T-cell (primary cell): ENCODE results near the gene RASSF4. TPM values are rescaled to one million over a fixed set of nuclear protein-coding genes. Genes with fewer than 3 reads are reported as not detected.

Source experiments
- ATAC-seq, 4 experiments: fragments of 200-7000 bp in 3 of 4; fragments of 150-1000 bp in 1 of 4; cut with Tn5 transposase; replicated peaks in 1 of 4; 1 replicate in 3 of 4; 2 replicates in 1 of 4; pipeline ENCODE4 v1.10.0; 2021; ENCODE audit warnings: moderate library complexity in 3 of 4, mild to moderate bottlenecking in 2 of 4, moderate number of reproducible peaks in 1 of 4
- CTCF ChIA-PET, 2 donors: fragments of 300-600 bp; sonication (Branson Sonifier 250); formaldehyde crosslinking; loops; one replicate each; lab custom pipeline; 2022; ENCODE audit warnings: antibody characterized with exemption in 2 of 2; lab: Charles Lee
- POLR2A ChIA-PET, 2 donors: fragments of 300-600 bp; sonication (Branson Sonifier 250); formaldehyde crosslinking; loops; one replicate each; lab custom pipeline; 2022; ENCODE audit warnings: antibody characterized with exemption in 2 of 2; lab: Charles Lee
- DNase-seq, 35 experiments: peaks; one replicate each; pipeline versions ENCODE4 v3.0.0 to v3.0.0-alpha.2; 2013 to 2023
- H3K27ac ChIP-seq: one replicate; pipeline ENCODE4 v1.5.1; 2013; ENCODE audit warnings: low read length
- H3K27me3 ChIP-seq, 2 experiments: replicated peaks in 1 of 2; 1 replicate in 1 of 2; 2 replicates in 1 of 2; pipeline versions ENCODE4 v1.6.1 to v1.7.0; 2013; ENCODE audit warnings: low read length in 1 of 2, mixed read lengths in 1 of 2; ENCODE audit not compliant: control insufficient read depth in 2 of 2, insufficient read depth in 2 of 2; ENCODE audit errors: extremely low read depth in 1 of 2
- H3K36me3 ChIP-seq, 2 donors: 1 replicate in 1 of 2; 2 replicates in 1 of 2; pipeline versions ENCODE4 v1.6.1 to v1.7.0; 2013; ENCODE audit warnings: low read length in 1 of 2; ENCODE audit not compliant: control insufficient read depth in 2 of 2, insufficient read depth in 1 of 2; ENCODE audit errors: extremely low read depth in 1 of 2
- H3K4me1 ChIP-seq, 2 experiments: 1 replicate in 1 of 2; 2 replicates in 1 of 2; pipeline versions ENCODE4 v1.6.1 to v1.7.0; 2013; ENCODE audit warnings: low read length in 2 of 2, mixed read lengths in 1 of 2; ENCODE audit not compliant: insufficient read depth in 2 of 2, control insufficient read depth in 1 of 2; ENCODE audit errors: extremely low read depth in 1 of 2
- H3K4me3 ChIP-seq, 2 donors: 1 replicate in 1 of 2; 2 replicates in 1 of 2; pipeline versions ENCODE4 v1.5.1 to v1.7.0; 2013; ENCODE audit warnings: mild to moderate bottlenecking in 2 of 2, low read length in 1 of 2, moderate library complexity in 1 of 2; ENCODE audit not compliant: control insufficient read depth in 1 of 2; ENCODE audit errors: extremely low read depth in 1 of 2
- H3K9me3 ChIP-seq: 2 replicates; pipeline ENCODE4 v1.7.0; 2013
- H3K27ac Mint-ChIP-seq, 2 donors: one replicate each; pipeline ENCODE4 v1.8.0; 2020 to 2021; ENCODE audit warnings: mild to moderate bottlenecking in 2 of 2, mixed read lengths in 2 of 2
- H3K27me3 Mint-ChIP-seq, 2 donors: one replicate each; pipeline ENCODE4 v1.8.0; 2021 to 2022; ENCODE audit warnings: mixed read lengths in 2 of 2
- H3K36me3 Mint-ChIP-seq: one replicate; pipeline ENCODE4 v1.8.0; 2021; ENCODE audit warnings: mixed read lengths
- H3K4me1 Mint-ChIP-seq, 3 donors: one replicate each; pipeline ENCODE4 v1.8.0; 2020 to 2022; ENCODE audit warnings: mixed read lengths in 3 of 3, mild to moderate bottlenecking in 1 of 3
- H3K4me3 Mint-ChIP-seq, 3 donors: one replicate each; pipeline ENCODE4 v1.8.0; 2020 to 2022; ENCODE audit warnings: mild to moderate bottlenecking in 3 of 3, mixed read lengths in 3 of 3, moderate library complexity in 3 of 3
- H3K9me3 Mint-ChIP-seq, 3 donors: one replicate each; pipeline ENCODE4 v1.8.0; 2020 to 2022; ENCODE audit warnings: mixed read lengths in 3 of 3
- WGBS: methylation state at CpG from one replicate; pipeline ENCODE4 v1.1.5; 2013; ENCODE audit warnings: missing lambda C conversion rate; ENCODE audit not compliant: insufficient coverage; 5-methylcytosine and 5-hydroxymethylcytosine counted together
- total RNA-seq, 35 experiments: library from RNA in 6 of 35; stranded (reverse) in 6 of 35; fragments of 120-200 nt in 1 of 35; gene quantifications; one replicate each; pipeline versions ENCODE4 v1.2.1 to v1.2.4 and lab custom pipeline; 2013 to 2026

The RASSF4 gene
- total RNA-seq, 5 donors from 2014 or later (not counting 1 experiment from before 2014, with no cell fraction given) = 0.55 to 2.8 (median 1.7) TPM

DNA sequence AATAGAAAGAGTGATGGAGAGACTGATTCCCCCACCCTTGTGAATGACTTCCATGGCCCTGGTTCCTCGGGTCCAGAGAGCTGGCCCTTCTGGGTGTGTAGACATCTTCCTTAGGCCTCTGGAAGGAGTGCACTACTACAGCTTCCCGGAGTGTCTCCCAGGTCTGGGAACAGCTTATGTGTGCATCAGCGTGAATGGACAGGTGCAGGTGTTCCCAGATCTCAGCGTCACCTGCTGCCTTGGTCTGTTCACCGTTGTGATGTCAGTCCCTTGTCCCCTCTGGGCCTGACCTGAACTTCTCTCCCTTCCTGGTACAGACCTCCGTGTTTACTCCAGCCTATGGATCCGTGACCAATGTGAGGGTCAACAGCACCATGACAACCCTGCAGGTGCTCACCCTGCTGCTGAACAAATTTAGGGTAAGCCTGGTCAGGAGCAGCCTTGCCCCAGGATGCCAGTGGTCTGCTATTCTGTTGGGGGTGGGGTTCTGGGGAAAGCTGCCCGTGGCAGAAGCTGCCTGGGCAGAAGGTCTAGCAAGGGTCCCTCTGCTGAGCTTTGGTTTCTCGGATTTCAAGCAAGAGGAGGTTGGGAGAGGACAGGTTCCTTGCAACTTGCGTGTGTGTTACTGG is 29.5 kb downstream of the RASSF4 start:
- H3K9me3 Mint-ChIP-seq = no peaks in the 10 kb centered on the region
- H3K4me1 Mint-ChIP-seq = peaks cover 0 to under 1% (median 0%) of the 10 kb centered on the region in 3 donors
- H3K4me3 Mint-ChIP-seq = no peak overlapping the region
- no peaks in the 10 kb centered on the region for H3K36me3 Mint-ChIP-seq
- ChIA-PET POLR2A (no interaction called here), CTCF (interaction anchor here (0.6 to 0.8 kb wide), 2 partner anchors 53 to 56 kb away, joined by 3 to 4 read pairs; no protein-coding TSS in a partner anchor)
- ATAC-seq (no peak), DNase-seq (peak in 1 of 35 experiments; percentile 1)
- peaks cover 0 to 6% of the 10 kb centered on the region in 2 donors for H3K27me3 Mint-ChIP-seq
- Histone ChIP-seq H3K27me3 (peaks cover 0 to 22% of the 10 kb centered on the region in 2 experiments), H3K4me1 (no peaks in the 10 kb centered on the region), H3K27ac (no peak overlapping the region), H3K4me3 (no peak overlapping the region), H3K9me3 (no peaks in the 10 kb centered on the region), H3K36me3 (no peaks in the 10 kb centered on the region)
- no peak overlapping the region for H3K27ac Mint-ChIP-seq
- WGBS = 85% methylated on average over 6 of the region's 10 CpGs

DNA sequence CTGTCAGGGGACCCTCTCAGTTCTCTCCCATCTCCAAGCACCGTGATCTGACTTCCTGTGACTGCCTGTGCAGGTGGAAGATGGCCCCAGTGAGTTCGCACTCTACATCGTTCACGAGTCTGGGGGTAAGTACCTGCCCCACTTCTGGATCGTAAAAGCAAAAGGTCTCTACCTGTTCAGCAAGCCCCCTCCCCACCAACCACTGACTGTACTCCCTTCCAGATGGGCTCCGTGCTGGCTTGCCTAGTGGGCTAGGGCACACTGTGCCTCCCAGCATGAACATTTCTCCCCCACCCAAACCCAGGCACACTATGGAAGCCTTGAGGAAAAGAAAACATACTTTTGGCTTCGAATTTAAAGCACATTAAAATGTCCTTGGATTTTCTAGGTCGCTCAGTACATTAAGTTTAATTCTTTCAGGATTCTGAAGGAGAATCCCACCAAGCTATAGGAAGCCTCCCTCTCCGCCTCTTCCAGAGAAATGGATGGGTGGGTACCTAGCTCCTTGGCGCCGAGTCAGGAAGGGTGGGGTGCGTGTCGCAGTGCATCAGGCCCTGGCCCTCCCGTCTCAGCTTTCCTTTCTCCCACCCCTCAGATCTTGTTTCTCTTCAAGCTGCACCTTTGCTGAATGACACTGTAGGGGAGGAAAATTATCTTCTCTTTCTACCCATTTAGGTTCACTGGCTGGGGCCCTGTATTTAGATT is 30.1 kb downstream of the RASSF4 start:
- Histone ChIP-seq H3K27me3 (peaks cover 0 to 17% of the 10 kb centered on the region in 2 experiments), H3K36me3 (no peaks in the 10 kb centered on the region), H3K9me3 (no peaks in the 10 kb centered on the region), H3K27ac (no peak overlapping the region), H3K4me1 (peaks cover 0 to 5% of the 10 kb centered on the region in 2 experiments), H3K4me3 (no peak overlapping the region)
- CTCF ChIA-PET = interaction anchor here in 1 of 2 donors (0.8 kb wide), 1 partner anchor 57 kb away, joined by 3 read pairs; no protein-coding TSS in a partner anchor
- WGBS = 75% methylated on average over 7 of the region's 14 CpGs
- no peak overlapping the region for H3K27ac Mint-ChIP-seq
- no peak overlapping the region for H3K4me3 Mint-ChIP-seq
- H3K4me1 Mint-ChIP-seq = peaks cover 1 to 3% (median 2%) of the 10 kb centered on the region in 3 donors
- peak in 1 of 35 experiments; percentile 1 for DNase-seq
- H3K9me3 Mint-ChIP-seq = no peaks in the 10 kb centered on the region
- H3K27me3 Mint-ChIP-seq = peaks cover 0 to 6% of the 10 kb centered on the region in 2 donors
- no peak for ATAC-seq
- POLR2A ChIA-PET = no interaction called here
- H3K36me3 Mint-ChIP-seq = no peaks in the 10 kb centered on the region

DNA sequence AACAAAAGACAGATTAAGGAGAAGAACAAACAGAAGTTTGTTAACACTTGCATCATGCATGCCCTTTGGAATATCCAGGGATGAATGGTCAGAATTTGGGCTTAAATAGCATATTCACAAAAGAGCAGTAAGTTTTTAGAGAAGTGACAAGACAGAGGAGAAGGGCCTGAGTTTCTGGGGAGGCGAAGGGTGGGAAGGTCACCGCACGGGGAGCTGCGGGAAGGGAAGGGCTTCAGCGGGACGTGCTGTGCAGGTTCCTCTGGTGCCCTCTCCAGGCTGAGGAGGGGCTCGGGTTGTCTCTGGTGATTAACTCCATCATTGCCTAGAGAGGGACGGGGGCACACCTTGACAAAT is 30.7 kb downstream of the RASSF4 start:
- H3K4me1 Mint-ChIP-seq = peaks cover 7 to 9% (median 7%) of the 10 kb centered on the region in 3 donors
- H3K9me3 ChIP-seq = no peaks in the 10 kb centered on the region
- no peak for ATAC-seq
- peaks cover 0 to 13% of the 10 kb centered on the region in 2 experiments for H3K27me3 ChIP-seq
- H3K4me3 Mint-ChIP-seq = no peak overlapping the region
- no peaks in the 10 kb centered on the region for H3K9me3 Mint-ChIP-seq
- H3K4me3 ChIP-seq = no peak overlapping the region
- H3K27ac Mint-ChIP-seq = no peak overlapping the region
- H3K27ac ChIP-seq = no peak overlapping the region
- peaks cover 0 to 6% of the 10 kb centered on the region in 2 donors for H3K27me3 Mint-ChIP-seq
- H3K4me1 ChIP-seq = peaks cover 1 to 10% of the 10 kb centered on the region in 2 experiments
- POLR2A ChIA-PET = no interaction called here
- peak in 1 of 35 experiments; percentile 4 for DNase-seq
- 39% methylated on average over 8 of the region's 8 CpGs for WGBS
- H3K36me3 ChIP-seq = no peaks in the 10 kb centered on the region
- no peaks in the 10 kb centered on the region for H3K36me3 Mint-ChIP-seq
- CTCF ChIA-PET = no interaction called here

DNA sequence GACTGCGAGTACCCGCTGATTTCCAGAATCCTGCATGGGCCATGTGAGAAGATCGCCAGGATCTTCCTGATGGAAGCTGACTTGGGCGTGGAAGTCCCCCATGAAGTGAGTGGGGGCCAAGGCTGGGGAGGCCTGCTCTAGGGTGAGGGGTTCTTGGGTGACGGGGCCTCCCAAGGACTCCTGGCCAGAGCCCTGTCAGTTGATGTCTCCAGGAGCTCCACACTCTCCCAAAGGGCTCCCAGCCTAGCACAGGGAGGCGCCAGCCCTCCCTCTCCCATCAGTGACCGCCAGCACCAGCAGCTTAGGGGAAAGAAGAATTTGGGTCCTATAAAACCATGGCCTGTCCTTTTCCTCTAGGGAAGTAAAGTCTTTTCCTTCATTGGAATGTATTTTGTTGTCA is 31.4 kb downstream of the RASSF4 start:
- WGBS = no CpG with 5 or more reads among the region's 7 CpGs
- Mint-ChIP-seq H3K4me3 (no peak overlapping the region), H3K4me1 (peaks cover 14 to 16% (median 14%) of the 10 kb centered on the region in 3 donors), H3K9me3 (no peaks in the 10 kb centered on the region), H3K27me3 (peaks cover 0 to 6% of the 10 kb centered on the region in 2 donors), H3K27ac (no peak overlapping the region), H3K36me3 (no peaks in the 10 kb centered on the region)
- peaks cover 0 to 13% of the 10 kb centered on the region in 2 experiments for H3K27me3 ChIP-seq
- DNase-seq (peak in 1 of 35 experiments; percentile 0), ATAC-seq (no peak)
- ChIA-PET CTCF (interaction anchor here in 1 of 2 donors (0.6 kb wide), 1 partner anchor 59 kb away, joined by 3 read pairs; no protein-coding TSS in a partner anchor), POLR2A (no interaction called here)
- no peaks in the 10 kb centered on the region for H3K9me3 ChIP-seq
- H3K4me3 ChIP-seq = no peak overlapping the region
- H3K4me1 ChIP-seq = peaks cover 8 to 17% of the 10 kb centered on the region in 2 experiments
- no peaks in the 10 kb centered on the region for H3K36me3 ChIP-seq
- no peak overlapping the region for H3K27ac ChIP-seq

DNA sequence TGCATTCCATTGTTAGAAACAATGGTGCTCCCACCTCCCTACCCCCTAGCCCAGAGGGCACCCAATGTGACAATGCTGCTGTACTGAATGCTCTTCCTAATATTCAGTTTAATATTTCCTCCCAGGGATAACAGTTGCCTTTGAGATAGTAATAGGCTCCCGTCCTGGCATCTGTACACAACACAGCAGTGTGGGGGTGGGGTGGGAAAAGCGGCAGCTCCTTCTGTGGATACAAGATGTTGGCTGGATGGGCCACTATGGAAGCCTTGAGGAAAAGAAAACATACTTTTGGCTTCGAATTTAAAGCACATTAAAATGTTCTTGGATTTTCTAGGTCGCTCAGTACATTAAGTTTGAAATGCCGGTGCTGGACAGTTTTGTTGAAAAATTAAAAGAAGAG is 32.0 kb downstream of the RASSF4 start:
- Mint-ChIP-seq H3K4me3 (no peak overlapping the region), H3K9me3 (no peaks in the 10 kb centered on the region), H3K36me3 (no peaks in the 10 kb centered on the region), H3K27me3 (peaks cover 0 to 6% of the 10 kb centered on the region in 2 donors), H3K4me1 (peaks cover 16 to 19% (median 18%) of the 10 kb centered on the region in 3 donors), H3K27ac (no peak overlapping the region)
- H3K36me3 ChIP-seq = no peaks in the 10 kb centered on the region
- H3K4me3 ChIP-seq = no peak overlapping the region
- POLR2A ChIA-PET = no interaction called here
- 88% methylated on average over 4 of the region's 5 CpGs for WGBS
- ATAC-seq = no peak
- DNase-seq = peak in 1 of 35 experiments; percentile 1
- peaks cover 13 to 23% of the 10 kb centered on the region in 2 experiments for H3K4me1 ChIP-seq
- H3K9me3 ChIP-seq = no peaks in the 10 kb centered on the region
- H3K27me3 ChIP-seq = peaks cover 0 to 13% of the 10 kb centered on the region in 2 experiments
- CTCF ChIA-PET = interaction anchor here in 1 of 2 donors (0.6 kb wide), 1 partner anchor 59 kb away, joined by 3 read pairs; no protein-coding TSS in a partner anchor
- no peak overlapping the region for H3K27ac ChIP-seq

DNA sequence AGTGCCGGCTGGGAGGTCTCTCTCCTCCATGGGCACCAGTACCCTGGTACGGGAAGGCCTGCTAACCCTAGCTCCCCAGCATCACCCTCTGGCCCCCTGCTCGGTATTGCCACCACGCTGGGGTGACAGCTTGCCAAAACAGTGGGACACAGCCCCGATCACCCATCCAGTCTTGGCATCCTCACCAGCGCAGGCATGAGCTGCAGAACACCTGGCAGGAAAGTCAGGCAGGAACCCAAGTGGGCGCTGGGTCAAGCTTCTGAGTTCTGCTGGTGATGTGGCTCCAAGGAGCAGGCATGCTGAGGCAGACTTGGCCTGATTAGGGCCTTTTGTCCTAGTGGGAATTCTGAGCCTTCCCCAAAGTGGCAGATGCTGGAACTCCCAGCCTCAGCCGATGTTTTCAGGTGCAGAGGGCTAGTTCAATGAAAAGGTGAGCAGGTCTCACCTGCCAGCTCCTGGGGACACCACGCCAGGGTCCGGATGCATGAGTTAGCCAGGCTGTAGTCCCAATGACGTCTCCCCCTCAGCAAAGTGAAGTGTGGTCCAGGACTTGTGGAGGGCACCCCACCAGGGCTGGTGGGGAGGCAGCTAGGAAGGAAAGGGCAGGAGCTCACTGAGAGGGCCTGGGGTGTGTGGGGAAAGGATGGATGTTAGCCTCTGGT is 32.6 kb downstream of the RASSF4 start:
- Histone ChIP-seq H3K4me1 (peaks cover 13 to 25% of the 10 kb centered on the region in 2 experiments), H3K36me3 (no peaks in the 10 kb centered on the region), H3K27ac (no peak overlapping the region), H3K4me3 (no peak overlapping the region), H3K27me3 (peaks cover 0 to 13% of the 10 kb centered on the region in 2 experiments), H3K9me3 (no peaks in the 10 kb centered on the region)
- Mint-ChIP-seq H3K36me3 (no peaks in the 10 kb centered on the region), H3K9me3 (no peaks in the 10 kb centered on the region), H3K27ac (no peak overlapping the region), H3K27me3 (peaks cover 0 to 6% of the 10 kb centered on the region in 2 donors), H3K4me1 (peaks cover 16 to 21% (median 19%) of the 10 kb centered on the region in 3 donors), H3K4me3 (no peak overlapping the region)
- DNase-seq = no peak
- ATAC-seq = no peak
- WGBS = 83% methylated on average over 10 of the region's 11 CpGs
- CTCF ChIA-PET = no interaction called here
- POLR2A ChIA-PET = no interaction called here
